ENCODE data around the gene FAM118B. TPM values are rescaled to one million over a fixed set of nuclear protein-coding genes. Genes with fewer than 3 reads are reported as not detected.

Gene FAM118B
- polyA plus RNA-seq, 4 donors: 20.2 to 30.3 (median 25.5) TPM

GRCh38 chr11:126257144-126257543 is 45.6 kb downstream of the FAM118B start:
- H3K36me3 ChIP-seq (ENCODE audit: control insufficient read depth in 3 of 3, insufficient read depth in 2 of 3, low read depth in 1 of 3, low read length in 3 of 3): peaks cover 4 to 39% (median 17%) of the 10 kb centered on the region in 3 donors
- FAIRE-seq: no peak

GRCh38 chr11:126257764-126258163 is 46.2 kb downstream of the FAM118B start:
- Histone ChIP-seq H3K4me1 (ENCODE audit: control insufficient read depth in 3 of 3, insufficient read depth in 2 of 3, low read depth in 1 of 3, low read length in 2 of 3) (peaks cover 0 to 2% (median 0%) of the 10 kb centered on the region in 3 donors), H3K36me3 (ENCODE audit: control insufficient read depth in 3 of 3, insufficient read depth in 2 of 3, low read depth in 1 of 3, low read length in 3 of 3) (peaks cover 6 to 35% (median 17%) of the 10 kb centered on the region in 3 donors), H3K9me3 (ENCODE audit: control insufficient read depth in 2 of 2, insufficient read depth in 1 of 2, low read depth in 1 of 2, low read length in 1 of 2) (no peaks in the 10 kb centered on the region), H3K4me3 (ENCODE audit: low read depth in 1 of 3, low read length in 3 of 3) (no peak overlapping the region), H3K27ac (ENCODE audit: low read depth in 1 of 3, low read length in 2 of 3) (no peak overlapping the region), H3K27me3 (ENCODE audit: control insufficient read depth in 3 of 3, insufficient read depth in 3 of 3, low read length in 3 of 3) (no peaks in the 10 kb centered on the region)
- 91 to 97% (median 91%) methylated on average over 2 of the region's 2 CpGs for WGBS, 3 donors
- DNase-seq (no peak), FAIRE-seq (no peak)

More at GRCh38 chr11:126257144-126257543, 45.6 kb downstream of the FAM118B start:
- H3K27me3 ChIP-seq (ENCODE audit: control insufficient read depth in 3 of 3, insufficient read depth in 3 of 3, low read length in 3 of 3): no peaks in the 10 kb centered on the region
- 94 to 97% (median 96%) methylated on average over 2 of the region's 2 CpGs for WGBS, 3 donors
- H3K4me3 ChIP-seq (ENCODE audit: low read depth in 1 of 3, low read length in 3 of 3): no peak overlapping the region
- no peak for DNase-seq
- no peaks in the 10 kb centered on the region for H3K9me3 ChIP-seq (ENCODE audit: control insufficient read depth in 2 of 2, insufficient read depth in 1 of 2, low read depth in 1 of 2, low read length in 1 of 2)
- no peak overlapping the region for H3K27ac ChIP-seq (ENCODE audit: low read depth in 1 of 3, low read length in 2 of 3)
- peaks cover 0 to 2% (median 0%) of the 10 kb centered on the region in 3 donors for H3K4me1 ChIP-seq (ENCODE audit: control insufficient read depth in 3 of 3, insufficient read depth in 2 of 3, low read depth in 1 of 3, low read length in 2 of 3)

DNA sequence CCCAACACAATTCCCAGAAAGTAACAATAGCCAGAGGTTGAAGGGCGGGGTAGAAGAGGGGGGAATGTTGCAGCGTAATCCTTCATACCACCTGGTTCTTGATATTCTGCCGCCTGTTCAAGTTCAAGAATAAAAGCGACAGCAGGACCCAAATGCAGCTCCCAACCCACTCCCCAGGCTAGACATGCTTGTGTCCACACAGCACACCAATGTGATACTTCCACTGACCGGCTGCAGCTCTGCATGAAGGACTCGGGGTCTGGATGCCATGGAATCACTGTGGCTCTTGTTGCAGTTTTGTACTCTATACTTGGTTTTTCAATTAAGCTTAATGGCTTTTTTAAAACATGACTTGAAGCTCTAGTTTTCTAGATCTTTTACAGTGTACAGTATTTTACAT is 50.6 kb downstream of the FAM118B start:
- H3K4me1 ChIP-seq (ENCODE audit: control insufficient read depth in 3 of 3, insufficient read depth in 2 of 3, low read depth in 1 of 3, low read length in 2 of 3): no peaks in the 10 kb centered on the region
- no peak for DNase-seq
- no peaks in the 10 kb centered on the region for H3K9me3 ChIP-seq (ENCODE audit: control insufficient read depth in 2 of 2, insufficient read depth in 1 of 2, low read depth in 1 of 2, low read length in 1 of 2)
- H3K27me3 ChIP-seq (ENCODE audit: control insufficient read depth in 3 of 3, insufficient read depth in 3 of 3, low read length in 3 of 3): no peaks in the 10 kb centered on the region
- WGBS, 3 donors: 94 to 97% (median 94%) methylated on average over 6 of the region's 6 CpGs
- no peak overlapping the region for H3K27ac ChIP-seq (ENCODE audit: low read depth in 1 of 3, low read length in 2 of 3)
- H3K4me3 ChIP-seq (ENCODE audit: low read depth in 1 of 3, low read length in 3 of 3): no peak overlapping the region
- FAIRE-seq: no peak
- peaks cover 22 to 51% (median 33%) of the 10 kb centered on the region in 3 donors for H3K36me3 ChIP-seq (ENCODE audit: control insufficient read depth in 3 of 3, insufficient read depth in 2 of 3, low read depth in 1 of 3, low read length in 3 of 3)

DNA sequence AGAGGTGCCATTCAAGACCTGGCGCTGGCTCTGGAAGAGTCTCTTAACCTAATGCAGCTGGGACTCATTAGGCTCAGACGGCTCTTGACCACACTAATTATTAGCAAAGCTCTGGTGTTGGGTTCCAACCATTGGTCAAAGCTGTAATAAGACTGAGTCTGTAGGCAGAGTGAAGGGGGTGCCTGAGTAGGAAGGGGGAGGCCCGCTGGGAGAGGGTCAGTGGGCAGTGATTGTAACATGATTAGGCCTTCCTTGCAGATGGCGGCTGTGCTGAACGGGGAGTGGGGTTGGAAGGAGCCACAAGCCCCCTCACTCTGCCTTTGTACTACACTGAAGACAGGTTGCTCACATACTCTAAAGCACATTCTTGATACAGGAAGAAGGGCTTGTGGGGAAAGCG is 51.9 kb downstream of the FAM118B start:
- WGBS, 3 donors: 87 to 94% (median 91%) methylated on average over 6 of the region's 6 CpGs
- DNase-seq (no peak), FAIRE-seq (no peak)
- Histone ChIP-seq H3K27me3 (ENCODE audit: control insufficient read depth in 3 of 3, insufficient read depth in 3 of 3, low read length in 3 of 3) (no peaks in the 10 kb centered on the region), H3K4me1 (ENCODE audit: control insufficient read depth in 3 of 3, insufficient read depth in 2 of 3, low read depth in 1 of 3, low read length in 2 of 3) (peaks cover 0 to 4% (median 0%) of the 10 kb centered on the region in 3 donors), H3K4me3 (ENCODE audit: low read depth in 1 of 3, low read length in 3 of 3) (no peak overlapping the region), H3K27ac (ENCODE audit: low read depth in 1 of 3, low read length in 2 of 3) (no peak overlapping the region), H3K9me3 (ENCODE audit: control insufficient read depth in 2 of 2, insufficient read depth in 1 of 2, low read depth in 1 of 2, low read length in 1 of 2) (no peaks in the 10 kb centered on the region), H3K36me3 (ENCODE audit: control insufficient read depth in 3 of 3, insufficient read depth in 2 of 3, low read depth in 1 of 3, low read length in 3 of 3) (peaks cover 22 to 47% (median 33%) of the 10 kb centered on the region in 3 donors)

DNA sequence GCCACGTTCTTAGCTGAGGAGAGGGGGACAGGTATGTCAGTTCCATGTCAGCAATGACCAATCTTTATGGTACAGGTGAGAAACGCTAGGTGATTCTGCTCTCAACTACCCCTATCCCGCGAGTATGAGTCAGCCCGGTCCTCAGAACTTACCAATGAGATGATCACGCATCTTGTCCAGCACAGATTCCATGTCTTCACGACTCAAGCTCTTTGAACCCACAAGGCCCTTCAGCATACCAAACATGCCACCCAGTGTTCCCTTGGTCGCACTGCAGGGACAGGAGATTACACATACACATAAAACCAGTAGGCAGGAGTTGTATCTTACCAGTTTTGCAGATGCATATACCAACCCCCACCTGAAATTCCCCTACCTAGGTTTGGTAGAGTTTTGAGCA is 54.2 kb downstream of the FAM118B start:
- H3K4me1 ChIP-seq (ENCODE audit: control insufficient read depth in 3 of 3, insufficient read depth in 2 of 3, low read depth in 1 of 3, low read length in 2 of 3): peaks cover 0 to 11% (median 0%) of the 10 kb centered on the region in 3 donors
- no peaks in the 10 kb centered on the region for H3K9me3 ChIP-seq (ENCODE audit: control insufficient read depth in 2 of 2, insufficient read depth in 1 of 2, low read depth in 1 of 2, low read length in 1 of 2)
- peak in 1 of 2 donors; percentile 44 for DNase-seq
- peaks cover 22 to 44% (median 33%) of the 10 kb centered on the region in 3 donors for H3K36me3 ChIP-seq (ENCODE audit: control insufficient read depth in 3 of 3, insufficient read depth in 2 of 3, low read depth in 1 of 3, low read length in 3 of 3)
- no peak overlapping the region for H3K27ac ChIP-seq (ENCODE audit: low read depth in 1 of 3, low read length in 2 of 3)
- whole genome bisulfite sequencing, 3 donors: 78 to 87% (median 81%) methylated on average over 8 of the region's 8 CpGs
- no peak for FAIRE-seq
- H3K27me3 ChIP-seq (ENCODE audit: control insufficient read depth in 3 of 3, insufficient read depth in 3 of 3, low read length in 3 of 3): no peaks in the 10 kb centered on the region
- no peak overlapping the region for H3K4me3 ChIP-seq (ENCODE audit: low read depth in 1 of 3, low read length in 3 of 3)

- peak overlapping the region; percentile 69 to 97 (median 87) for H3K4me3 ChIP-seq (ENCODE audit: low read depth in 1 of 3, low read length in 3 of 3)
- H3K27ac ChIP-seq (ENCODE audit: low read depth in 1 of 3, low read length in 2 of 3): peak overlapping the region in 2 of 3 donors; percentile 77 to 98
- DNase-seq (no peak), FAIRE-seq (no peak)
- H3K4me1 ChIP-seq (ENCODE audit: control insufficient read depth in 3 of 3, insufficient read depth in 2 of 3, low read depth in 1 of 3, low read length in 2 of 3): peaks cover 0 to 11% (median 0%) of the 10 kb centered on the region in 3 donors
- H3K36me3 ChIP-seq (ENCODE audit: control insufficient read depth in 3 of 3, insufficient read depth in 2 of 3, low read depth in 1 of 3, low read length in 3 of 3): peaks cover 16 to 45% (median 31%) of the 10 kb centered on the region in 3 donors
- no peaks in the 10 kb centered on the region for H3K9me3 ChIP-seq (ENCODE audit: control insufficient read depth in 2 of 2, insufficient read depth in 1 of 2, low read depth in 1 of 2, low read length in 1 of 2)
- no peaks in the 10 kb centered on the region for H3K27me3 ChIP-seq (ENCODE audit: control insufficient read depth in 3 of 3, insufficient read depth in 3 of 3, low read length in 3 of 3)
- 47 to 67% (median 53%) methylated on average over 6 of the region's 6 CpGs for WGBS, 3 donors
These were observed 56.1 kb downstream of the FAM118B start for GRCh38 chr11:126267650-126268049.

- Histone ChIP-seq H3K4me3 (ENCODE audit: low read depth in 1 of 3, low read length in 3 of 3) (peak overlapping the region; percentile 69 to 97 (median 87)), H3K27ac (ENCODE audit: low read depth in 1 of 3, low read length in 2 of 3) (peak overlapping the region; percentile 77 to 98 (median 87)), H3K36me3 (ENCODE audit: control insufficient read depth in 3 of 3, insufficient read depth in 2 of 3, low read depth in 1 of 3, low read length in 3 of 3) (peaks cover 12 to 46% (median 26%) of the 10 kb centered on the region in 3 donors), H3K27me3 (ENCODE audit: control insufficient read depth in 3 of 3, insufficient read depth in 3 of 3, low read length in 3 of 3) (no peaks in the 10 kb centered on the region), H3K9me3 (ENCODE audit: control insufficient read depth in 2 of 2, insufficient read depth in 1 of 2, low read depth in 1 of 2, low read length in 1 of 2) (no peaks in the 10 kb centered on the region), H3K4me1 (ENCODE audit: control insufficient read depth in 3 of 3, insufficient read depth in 2 of 3, low read depth in 1 of 3, low read length in 2 of 3) (peaks cover 0 to 11% (median 0%) of the 10 kb centered on the region in 3 donors)
- WGBS, 3 donors: 0 to 1% (median 1%) methylated on average over 23 of the region's 23 CpGs
- DNase-seq (no peak), FAIRE-seq (no peak)
These were observed 56.8 kb downstream of the FAM118B start for GRCh38 chr11:126268361-126268707.

DNA sequence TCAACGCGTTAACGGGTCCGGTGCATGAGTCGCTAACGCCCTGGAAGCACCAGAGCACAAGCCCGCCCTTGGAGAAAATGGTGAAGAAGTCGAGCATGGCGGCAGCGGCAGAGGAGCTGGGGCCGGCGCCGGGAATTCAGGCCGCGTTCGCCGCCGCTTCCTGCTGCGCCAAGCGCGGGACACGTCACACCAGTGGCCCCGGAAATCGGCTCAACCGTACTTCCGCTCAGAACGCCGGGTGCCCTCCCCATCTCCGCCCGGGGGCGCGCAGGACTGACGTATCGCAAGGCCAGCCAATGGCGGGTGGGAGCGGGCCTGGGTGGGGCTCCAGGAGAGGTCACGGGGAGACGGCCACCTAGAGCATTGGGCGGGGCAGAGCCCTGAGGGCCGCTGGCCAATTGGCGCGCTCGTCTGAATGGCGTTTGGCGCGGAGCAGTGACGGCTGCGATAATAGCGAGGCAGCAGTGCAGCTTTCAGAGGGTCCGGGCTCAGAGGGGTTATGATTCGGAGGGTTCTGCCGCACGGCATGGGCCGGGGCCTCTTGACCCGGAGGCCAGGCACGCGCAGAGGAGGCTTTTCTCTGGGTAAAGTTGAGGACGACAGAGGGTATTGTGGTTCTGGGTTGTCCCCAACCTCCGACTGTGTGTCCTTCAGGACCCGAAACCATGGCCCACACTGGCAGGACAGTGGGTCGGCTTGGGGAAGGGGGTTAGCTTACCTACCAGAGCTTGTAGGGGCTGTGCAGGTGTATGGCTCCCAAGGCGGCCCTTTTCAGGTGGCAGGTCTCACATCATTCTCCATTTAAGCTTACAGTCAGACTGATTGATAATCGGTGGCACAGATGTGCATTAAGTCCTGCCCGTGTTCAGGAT is 57.4 kb downstream of the FAM118B start, which contains the start of the genes FOXRED1 and SRPRA:
TSS of gene FOXRED1 (plus strand) at position 447 of the 872 bp plus-strand sequence. CDS start at position 500, 53 bp downstream.
TSS of gene SRPRA (minus strand) at position 188 of the 872 bp plus-strand sequence. CDS start at position 97, 91 bp downstream.
- Histone ChIP-seq H3K4me3 (ENCODE audit: low read depth in 1 of 3, low read length in 3 of 3) (peak within 1 kb of the TSS; percentile 69 to 97 (median 87)), H3K27me3 (ENCODE audit: control insufficient read depth in 3 of 3, insufficient read depth in 3 of 3, low read length in 3 of 3) (no peaks in the 10 kb centered on the region), H3K27ac (ENCODE audit: low read depth in 1 of 3, low read length in 2 of 3) (peak within 1 kb of the TSS; percentile 77 to 98 (median 90)), H3K9me3 (ENCODE audit: control insufficient read depth in 2 of 2, insufficient read depth in 1 of 2, low read depth in 1 of 2, low read length in 1 of 2) (no peaks in the 10 kb centered on the region), H3K36me3 (ENCODE audit: control insufficient read depth in 3 of 3, insufficient read depth in 2 of 3, low read depth in 1 of 3, low read length in 3 of 3) (peaks cover 10 to 41% (median 20%) of the 10 kb centered on the region in 3 donors), H3K4me1 (ENCODE audit: control insufficient read depth in 3 of 3, insufficient read depth in 2 of 3, low read depth in 1 of 3, low read length in 2 of 3) (peaks cover 0 to 11% (median 0%) of the 10 kb centered on the region in 3 donors)
- FAIRE-seq (no peak), DNase-seq (peak; percentile 99 to 100)
- 0% methylated on average over 40 to 64 of the region's 64 CpGs for WGBS, 3 donors

All from small intestine (tissue), 7 donors.